ENCODE measurements around the gene PRSS27.

DNA sequence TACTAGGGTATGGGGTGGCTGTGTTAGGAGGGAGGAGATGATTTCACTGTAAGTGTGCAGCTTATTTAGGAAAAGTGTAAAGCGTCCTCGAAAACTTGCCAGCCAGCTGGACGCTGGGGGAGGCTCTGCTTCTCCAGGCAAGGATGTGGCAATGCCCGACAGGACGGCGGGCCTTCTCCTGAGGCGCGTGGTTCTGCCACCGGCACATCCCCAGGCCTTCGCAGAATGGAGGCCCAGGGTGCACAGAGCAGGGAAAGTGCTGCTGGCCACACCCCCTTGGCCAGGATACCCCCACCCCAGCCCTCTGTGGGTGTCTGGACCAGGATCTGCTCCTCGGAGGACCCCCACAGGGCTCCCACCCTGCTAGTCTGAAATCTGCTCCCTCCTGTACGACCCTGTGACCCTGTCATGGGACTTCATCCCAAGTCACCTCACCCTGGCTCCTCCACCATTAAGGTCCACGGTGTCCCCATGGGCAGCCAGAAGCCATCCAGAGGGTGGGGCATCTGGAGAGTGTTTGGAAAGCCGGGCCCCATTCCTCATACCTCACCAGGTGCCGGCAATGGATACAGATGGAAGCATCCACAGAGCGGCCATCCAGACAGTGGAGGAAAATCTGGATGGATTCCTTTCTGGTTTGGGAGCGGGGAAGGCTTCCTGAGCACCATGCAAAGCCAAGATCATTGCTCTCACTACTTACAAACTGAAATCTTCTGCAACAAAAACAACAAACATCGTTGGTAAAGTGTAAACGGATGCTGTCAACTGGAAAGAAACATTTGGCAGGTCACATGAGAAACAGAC is 23.2 kb upstream of the PRSS27 start:
- no peak for TF ChIP-seq POLR2AphosphoS5 (IDR thresholded peaks at IDR 0.05)
- TF ChIP-seq, protein P1, sequence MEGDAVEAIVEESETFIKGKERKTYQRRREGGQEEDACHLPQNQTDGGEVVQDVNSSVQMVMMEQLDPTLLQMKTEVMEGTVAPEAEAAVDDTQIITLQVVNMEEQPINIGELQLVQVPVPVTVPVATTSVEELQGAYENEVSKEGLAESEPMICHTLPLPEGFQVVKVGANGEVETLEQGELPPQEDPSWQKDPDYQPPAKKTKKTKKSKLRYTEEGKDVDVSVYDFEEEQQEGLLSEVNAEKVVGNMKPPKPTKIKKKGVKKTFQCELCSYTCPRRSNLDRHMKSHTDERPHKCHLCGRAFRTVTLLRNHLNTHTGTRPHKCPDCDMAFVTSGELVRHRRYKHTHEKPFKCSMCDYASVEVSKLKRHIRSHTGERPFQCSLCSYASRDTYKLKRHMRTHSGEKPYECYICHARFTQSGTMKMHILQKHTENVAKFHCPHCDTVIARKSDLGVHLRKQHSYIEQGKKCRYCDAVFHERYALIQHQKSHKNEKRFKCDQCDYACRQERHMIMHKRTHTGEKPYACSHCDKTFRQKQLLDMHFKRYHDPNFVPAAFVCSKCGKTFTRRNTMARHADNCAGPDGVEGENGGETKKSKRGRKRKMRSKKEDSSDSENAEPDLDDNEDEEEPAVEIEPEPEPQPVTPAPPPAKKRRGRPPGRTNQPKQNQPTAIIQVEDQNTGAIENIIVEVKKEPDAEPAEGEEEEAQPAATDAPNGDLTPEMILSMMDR (IDR thresholded peaks at IDR 0.05): no peak
